GM23338 (cell line): ENCODE data around the gene WNT8A. TPM values are rescaled to one million over a fixed set of nuclear protein-coding genes. Genes with fewer than 3 reads are reported as not detected.

ENCODE experiments used
- ATAC-seq: fragments of 200-7000 bp; cut with Tn5 transposase; 3 replicates; pipeline ENCODE4 v1.9.1; 2020
- DNase-seq: peaks from one replicate; pipeline ENCODE4 v3.0.0-alpha.2; 2015; ENCODE audit warnings: low spot score
- H2AFZ ChIP-seq: fragments of 200-600 bp; sonication (generic); 2 replicates; pipeline ENCODE4 v1.8.0; 2016; ENCODE audit warnings: antibody characterized with exemption, mild to moderate bottlenecking, moderate library complexity
- H3F3A ChIP-seq: fragments of 200-600 bp; sonication (generic); replicated peaks from 2 replicates; pipeline ENCODE4 v1.8.0; 2017; ENCODE audit warnings: antibody characterized with exemption, mixed run types, low read depth
- H3K27ac ChIP-seq: fragments of 200-600 bp; sonication (generic); 2 replicates; pipeline ENCODE4 v1.6.1; 2016; ENCODE audit warnings: low read depth
- H3K27me3 ChIP-seq: fragments of 200-600 bp; sonication (generic); 2 replicates; pipeline ENCODE4 v1.8.0; 2016; ENCODE audit warnings: mild to moderate bottlenecking, mixed run types, moderate library complexity; ENCODE audit not compliant: insufficient read depth
- H3K36me3 ChIP-seq: fragments of 200-600 bp; sonication (generic); 2 replicates; pipeline ENCODE4 v1.8.0; 2016; ENCODE audit warnings: mild to moderate bottlenecking; ENCODE audit not compliant: insufficient read depth
- H3K4me1 ChIP-seq: fragments of 200-600 bp; sonication (generic); 2 replicates; pipeline ENCODE4 v1.8.0; 2016; ENCODE audit warnings: mild to moderate bottlenecking, moderate library complexity; ENCODE audit not compliant: insufficient read depth
- H3K4me2 ChIP-seq: fragments of 200-600 bp; sonication (generic); 2 replicates; pipeline ENCODE4 v1.7.1; 2017; ENCODE audit warnings: mixed run types
- H3K4me3 ChIP-seq: fragments of 200-600 bp; sonication (generic); 2 replicates; pipeline ENCODE4 v1.6.1; 2016; ENCODE audit warnings: mixed run types
- H3K79me2 ChIP-seq: fragments of 200-600 bp; sonication (generic); replicated peaks from 2 replicates; pipeline ENCODE4 v1.8.0; 2017; ENCODE audit warnings: mild to moderate bottlenecking; ENCODE audit not compliant: insufficient read depth
- H3K9me2 ChIP-seq: fragments of 200-600 bp; sonication (generic); 2 replicates; pipeline ENCODE4 v1.8.0; 2017; ENCODE audit not compliant: insufficient read depth
- H4K20me1 ChIP-seq: fragments of 200-600 bp; sonication (generic); replicated peaks from 2 replicates; pipeline ENCODE4 v1.8.0; 2017; ENCODE audit warnings: mild to moderate bottlenecking; ENCODE audit not compliant: insufficient read depth
- H3K27ac Mint-ChIP-seq: 2 replicates; pipeline ENCODE4 v1.8.0; 2020; ENCODE audit warnings: inconsistent platforms, mild to moderate bottlenecking, moderate library complexity, mixed read lengths
- H3K27me3 Mint-ChIP-seq: 3 replicates; pipeline ENCODE4 v1.8.0; 2022; ENCODE audit warnings: low read depth, mild to moderate bottlenecking, moderate library complexity, mixed read lengths, inconsistent platforms; ENCODE audit not compliant: insufficient read depth, poor library complexity
- H3K36me3 Mint-ChIP-seq: 3 replicates; pipeline ENCODE4 v1.8.0; 2021; ENCODE audit warnings: low read depth, mild to moderate bottlenecking, inconsistent platforms, moderate library complexity, mixed read lengths
- H3K4me1 Mint-ChIP-seq: 3 replicates; pipeline ENCODE4 v1.8.0; 2020; ENCODE audit warnings: mild to moderate bottlenecking, inconsistent platforms, mixed read lengths
- H3K4me3 Mint-ChIP-seq: 3 replicates; pipeline ENCODE4 v1.8.0; 2021; ENCODE audit warnings: moderate library complexity, mild to moderate bottlenecking, inconsistent platforms, mixed read lengths
- H3K9me3 Mint-ChIP-seq: 3 replicates; pipeline ENCODE4 v1.8.0; 2020; ENCODE audit warnings: moderate library complexity, mild to moderate bottlenecking, inconsistent platforms, mixed read lengths
- CREB1 ChIP-seq: fragments of 250-450 bp; sonication (Bioruptor Pico); IDR thresholded peaks from 2 replicates; pipeline ENCODE4 v1.5.0; 2020; ENCODE audit warnings: low read depth, mild to moderate bottlenecking, moderate library complexity
- EZH2 ChIP-seq: fragments of 200-600 bp; sonication (generic); IDR thresholded peaks from one replicate; pipeline ENCODE4 v1.8.0; 2017; ENCODE audit warnings: antibody characterized with exemption, mild to moderate bottlenecking, low read depth; ENCODE audit not compliant: unreplicated experiment
- EZH2phosphoT487 ChIP-seq: fragments of 200-600 bp; sonication (generic); IDR thresholded peaks from one replicate; pipeline ENCODE4 v1.8.1; 2018; ENCODE audit warnings: antibody characterized with exemption; ENCODE audit not compliant: unreplicated experiment
- JUNB ChIP-seq: IDR thresholded peaks from one replicate; pipeline ENCODE4 v1.6.1; 2016; ENCODE audit warnings: antibody characterized with exemption; ENCODE audit not compliant: unreplicated experiment
- NANOG ChIP-seq: IDR thresholded peaks from 2 replicates; pipeline ENCODE4 v1.6.1; 2016; ENCODE audit warnings: antibody characterized with exemption, borderline replicate concordance
- POLR2AphosphoS5 ChIP-seq: IDR thresholded peaks from 2 replicates; pipeline ENCODE4 v1.6.1; 2016; ENCODE audit warnings: antibody characterized with exemption, low read depth
- REST ChIP-seq: IDR thresholded peaks from one replicate; pipeline ENCODE4 v1.6.1; 2018; ENCODE audit warnings: antibody characterized with exemption; ENCODE audit not compliant: unreplicated experiment
- STAT1 ChIP-seq: IDR thresholded peaks from one replicate; pipeline ENCODE4 v1.6.1; 2016; ENCODE audit warnings: antibody characterized with exemption; ENCODE audit not compliant: unreplicated experiment
- ZNF114 ChIP-seq: fragments of 250-450 bp; sonication (Bioruptor Pico); IDR thresholded peaks from 2 replicates; pipeline ENCODE4 v1.5.0; 2020; ENCODE audit warnings: mild to moderate bottlenecking, moderate library complexity
- ZNF331 ChIP-seq: fragments of 250-450 bp; sonication (Bioruptor Pico); IDR thresholded peaks from 2 replicates; pipeline ENCODE4 v1.5.0; 2020; ENCODE audit warnings: low read depth, mild to moderate bottlenecking, moderate library complexity
- ZNF462 ChIP-seq: fragments of 250-450 bp; sonication (Bioruptor Pico); IDR thresholded peaks from 2 replicates; pipeline ENCODE4 v1.5.0; 2020; ENCODE audit warnings: mild to moderate bottlenecking, moderate library complexity
- polyA plus RNA-seq: library from polyadenylated mRNA; unstranded; fragments of >200 nt; fragmentation: Nextera tagmentation; extraction: Ambion mirVana; gene quantifications from 2 replicates; pipeline ENCODE4 v1.2.1, GENCODE V29; 2016
- total RNA-seq: library from RNA; depleted of rRNA; stranded (reverse); fragments of >200 nt; shearing (Covaris generic); gene quantifications from 2 replicates; pipeline ENCODE4 v1.2.3, GENCODE V29; 2014
- TF ChIP-seq, protein P1 (sequence below): IDR thresholded peaks from 2 replicates; pipeline ENCODE4 v1.6.1; 2016; ENCODE audit warnings: antibody characterized with exemption
- TF ChIP-seq, protein P2 (sequence below), 2 experiments: fragments of 200-600 bp in 1 of 2; sonication (generic) in 1 of 2; conservative IDR thresholded peaks; 2 replicates each; pipeline versions ENCODE4 v1.5.1 to v1.6.1; 2016 to 2017; ENCODE audit warnings: antibody characterized with exemption in 2 of 2, low read depth in 2 of 2, mild to moderate bottlenecking in 2 of 2, moderate library complexity in 1 of 2

WNT8A gene
- total and polyA plus RNA-seq, 2 experiments from 2014 or later: not detected

- Mint-ChIP-seq H3K36me3 (no peaks in the 10 kb centered on the region), H3K4me3 (no peak overlapping the region), H3K27me3 (peaks cover 2% of the 10 kb centered on the region), H3K27ac (no peak overlapping the region), H3K4me1 (no peaks in the 10 kb centered on the region), H3K9me3 (no peaks in the 10 kb centered on the region)
- Histone ChIP-seq H2AFZ (no peak overlapping the region), H3K36me3 (no peaks in the 10 kb centered on the region), H3K27me3 (no peaks in the 10 kb centered on the region), H3K4me3 (no peak overlapping the region), H4K20me1 (no peaks in the 10 kb centered on the region), H3K4me1 (peaks cover 6% of the 10 kb centered on the region; the same call in 1 of the 2 replicates), H3K27ac (no peak overlapping the region), H3K4me2 (no peak overlapping the region), H3K79me2 (no peaks in the 10 kb centered on the region), H3F3A (no peaks in the 10 kb centered on the region), H3K9me2 (no peaks in the 10 kb centered on the region)
- TF ChIP-seq POLR2AphosphoS5: no peak
- TF ChIP-seq, protein P1, sequence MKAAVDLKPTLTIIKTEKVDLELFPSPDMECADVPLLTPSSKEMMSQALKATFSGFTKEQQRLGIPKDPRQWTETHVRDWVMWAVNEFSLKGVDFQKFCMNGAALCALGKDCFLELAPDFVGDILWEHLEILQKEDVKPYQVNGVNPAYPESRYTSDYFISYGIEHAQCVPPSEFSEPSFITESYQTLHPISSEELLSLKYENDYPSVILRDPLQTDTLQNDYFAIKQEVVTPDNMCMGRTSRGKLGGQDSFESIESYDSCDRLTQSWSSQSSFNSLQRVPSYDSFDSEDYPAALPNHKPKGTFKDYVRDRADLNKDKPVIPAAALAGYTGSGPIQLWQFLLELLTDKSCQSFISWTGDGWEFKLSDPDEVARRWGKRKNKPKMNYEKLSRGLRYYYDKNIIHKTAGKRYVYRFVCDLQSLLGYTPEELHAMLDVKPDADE: no peak
- TF ChIP-seq JUNB: no peak
- no peak for TF ChIP-seq ZNF114
- no peak for TF ChIP-seq STAT1
- TF ChIP-seq ZNF331: no peak
- no peak for TF ChIP-seq CREB1 (CRISPR knock-in tag)
- TF ChIP-seq REST: no peak
- TF ChIP-seq ZNF462 (CRISPR knock-in tag): no peak
- TF ChIP-seq, protein P2, sequence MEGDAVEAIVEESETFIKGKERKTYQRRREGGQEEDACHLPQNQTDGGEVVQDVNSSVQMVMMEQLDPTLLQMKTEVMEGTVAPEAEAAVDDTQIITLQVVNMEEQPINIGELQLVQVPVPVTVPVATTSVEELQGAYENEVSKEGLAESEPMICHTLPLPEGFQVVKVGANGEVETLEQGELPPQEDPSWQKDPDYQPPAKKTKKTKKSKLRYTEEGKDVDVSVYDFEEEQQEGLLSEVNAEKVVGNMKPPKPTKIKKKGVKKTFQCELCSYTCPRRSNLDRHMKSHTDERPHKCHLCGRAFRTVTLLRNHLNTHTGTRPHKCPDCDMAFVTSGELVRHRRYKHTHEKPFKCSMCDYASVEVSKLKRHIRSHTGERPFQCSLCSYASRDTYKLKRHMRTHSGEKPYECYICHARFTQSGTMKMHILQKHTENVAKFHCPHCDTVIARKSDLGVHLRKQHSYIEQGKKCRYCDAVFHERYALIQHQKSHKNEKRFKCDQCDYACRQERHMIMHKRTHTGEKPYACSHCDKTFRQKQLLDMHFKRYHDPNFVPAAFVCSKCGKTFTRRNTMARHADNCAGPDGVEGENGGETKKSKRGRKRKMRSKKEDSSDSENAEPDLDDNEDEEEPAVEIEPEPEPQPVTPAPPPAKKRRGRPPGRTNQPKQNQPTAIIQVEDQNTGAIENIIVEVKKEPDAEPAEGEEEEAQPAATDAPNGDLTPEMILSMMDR (conservative IDR thresholded peaks at IDR 0.05; ENCODE audit: low read depth in 2 of 2): no peak
- no peak for TF ChIP-seq NANOG
- no peak for TF ChIP-seq EZH2phosphoT487
- no peak for TF ChIP-seq EZH2
- ATAC-seq: no peak
- DNase-seq: no peak
Measured at GRCh38 chr5:138051441-138052296, 32.2 kb upstream of the WNT8A start.
